ENCODE results near the gene LCN6.
"Not testable (repeated sequence)": the region's sequence is repeated elsewhere in the genome, so short reads cannot be mapped to it uniquely, and the experiment has no call there.

The LCN6 gene

GRCh38 chr9:136707849-136708517 is 40.3 kb downstream of the LCN6 start:
- 0 out of 2 replicates have a peak, but pooled peaks cover 4% of the 10 kb centered on the region for H3K79me2 ChIP-seq (ENCODE audit: insufficient read depth, low read depth)

GRCh38 chr9:136707011-136707410 is 41.3 kb downstream of the LCN6 start:
- Histone ChIP-seq H2AFZ (ENCODE audit: low read depth) (no peak overlapping the region), H3K36me3 (ENCODE audit: insufficient read depth) (no peaks in the 10 kb centered on the region), H3K9ac (no peak overlapping the region), H3K27me3 (ENCODE audit: insufficient read depth, low read depth) (no peaks in the 10 kb centered on the region), H4K20me1 (ENCODE audit: insufficient read depth) (no peaks in the 10 kb centered on the region), H3K4me2 (no peak overlapping the region), H3K4me1 (ENCODE audit: low read depth, poor library complexity, severe bottlenecking) (peaks cover 40% of the 10 kb centered on the region), H3K27ac (no peak overlapping the region), H3K4me3 (IDR thresholded peaks at IDR 0.05; ENCODE audit: insufficient read depth, low read depth, low read length) (no peak overlapping the region), H3K79me2 (ENCODE audit: insufficient read depth, low read depth) (0 out of 2 replicates have a peak, but pooled peaks cover 4% of the 10 kb centered on the region)
- TF ChIP-seq, protein P1, sequence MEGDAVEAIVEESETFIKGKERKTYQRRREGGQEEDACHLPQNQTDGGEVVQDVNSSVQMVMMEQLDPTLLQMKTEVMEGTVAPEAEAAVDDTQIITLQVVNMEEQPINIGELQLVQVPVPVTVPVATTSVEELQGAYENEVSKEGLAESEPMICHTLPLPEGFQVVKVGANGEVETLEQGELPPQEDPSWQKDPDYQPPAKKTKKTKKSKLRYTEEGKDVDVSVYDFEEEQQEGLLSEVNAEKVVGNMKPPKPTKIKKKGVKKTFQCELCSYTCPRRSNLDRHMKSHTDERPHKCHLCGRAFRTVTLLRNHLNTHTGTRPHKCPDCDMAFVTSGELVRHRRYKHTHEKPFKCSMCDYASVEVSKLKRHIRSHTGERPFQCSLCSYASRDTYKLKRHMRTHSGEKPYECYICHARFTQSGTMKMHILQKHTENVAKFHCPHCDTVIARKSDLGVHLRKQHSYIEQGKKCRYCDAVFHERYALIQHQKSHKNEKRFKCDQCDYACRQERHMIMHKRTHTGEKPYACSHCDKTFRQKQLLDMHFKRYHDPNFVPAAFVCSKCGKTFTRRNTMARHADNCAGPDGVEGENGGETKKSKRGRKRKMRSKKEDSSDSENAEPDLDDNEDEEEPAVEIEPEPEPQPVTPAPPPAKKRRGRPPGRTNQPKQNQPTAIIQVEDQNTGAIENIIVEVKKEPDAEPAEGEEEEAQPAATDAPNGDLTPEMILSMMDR (conservative IDR thresholded peaks at IDR 0.05; ENCODE audit: low read depth, low read length): no peak

More at GRCh38 chr9:136707849-136708517, 40.3 kb downstream of the LCN6 start:
- no peak overlapping the region for H3K4me2 ChIP-seq
- H3K27me3 ChIP-seq (ENCODE audit: insufficient read depth, low read depth): no peaks in the 10 kb centered on the region
- no peak overlapping the region for H3K9ac ChIP-seq
- no peaks in the 10 kb centered on the region for H3K36me3 ChIP-seq (ENCODE audit: insufficient read depth)
- no peak overlapping the region for H2AFZ ChIP-seq (ENCODE audit: low read depth)
- no peaks in the 10 kb centered on the region for H4K20me1 ChIP-seq (ENCODE audit: insufficient read depth)
- H3K4me3 ChIP-seq (IDR thresholded peaks at IDR 0.05; ENCODE audit: insufficient read depth, low read depth, low read length): no peak overlapping the region
- peaks cover 31% of the 10 kb centered on the region for H3K4me1 ChIP-seq (ENCODE audit: low read depth, poor library complexity, severe bottlenecking)
- TF ChIP-seq, protein P1 (conservative IDR thresholded peaks at IDR 0.05; ENCODE audit: low read depth, low read length): no peak
- H3K27ac ChIP-seq: no peak overlapping the region

GRCh38 chr9:136705564-136705963 is 42.8 kb downstream of the LCN6 start:
- Histone ChIP-seq H2AFZ (ENCODE audit: low read depth) (no peak overlapping the region), H3K36me3 (ENCODE audit: insufficient read depth) (no peaks in the 10 kb centered on the region), H3K27me3 (ENCODE audit: insufficient read depth, low read depth) (no peaks in the 10 kb centered on the region), H3K4me1 (ENCODE audit: low read depth, poor library complexity, severe bottlenecking) (peaks cover 47% of the 10 kb centered on the region), H3K27ac (no peak overlapping the region), H4K20me1 (ENCODE audit: insufficient read depth) (no peaks in the 10 kb centered on the region), H3K4me2 (no peak overlapping the region), H3K9ac (no peak overlapping the region), H3K4me3 (IDR thresholded peaks at IDR 0.05; ENCODE audit: insufficient read depth, low read depth, low read length) (no peak overlapping the region), H3K79me2 (ENCODE audit: insufficient read depth, low read depth) (0 out of 2 replicates have a peak, but pooled peaks cover 4% of the 10 kb centered on the region)
- TF ChIP-seq, protein P1 (conservative IDR thresholded peaks at IDR 0.05; ENCODE audit: low read depth, low read length): no peak

GRCh38 chr9:136704741-136705140 is 43.6 kb downstream of the LCN6 start:
- not testable (repeated sequence) for H3K27me3 ChIP-seq (ENCODE audit: insufficient read depth, low read depth); H3K36me3 ChIP-seq (ENCODE audit: insufficient read depth); H2AFZ ChIP-seq (ENCODE audit: low read depth); H3K4me3 ChIP-seq (IDR thresholded peaks at IDR 0.05; ENCODE audit: insufficient read depth, low read depth, low read length); H3K9ac ChIP-seq; H3K27ac ChIP-seq; H3K79me2 ChIP-seq (ENCODE audit: insufficient read depth, low read depth); H4K20me1 ChIP-seq (ENCODE audit: insufficient read depth)
- H3K4me2 ChIP-seq: 0 out of 2 replicates have a peak overlapping the region, but pooled peaks have one; percentile 21
- peaks cover 55% of the 10 kb centered on the region for H3K4me1 ChIP-seq (ENCODE audit: low read depth, poor library complexity, severe bottlenecking)

DNA sequence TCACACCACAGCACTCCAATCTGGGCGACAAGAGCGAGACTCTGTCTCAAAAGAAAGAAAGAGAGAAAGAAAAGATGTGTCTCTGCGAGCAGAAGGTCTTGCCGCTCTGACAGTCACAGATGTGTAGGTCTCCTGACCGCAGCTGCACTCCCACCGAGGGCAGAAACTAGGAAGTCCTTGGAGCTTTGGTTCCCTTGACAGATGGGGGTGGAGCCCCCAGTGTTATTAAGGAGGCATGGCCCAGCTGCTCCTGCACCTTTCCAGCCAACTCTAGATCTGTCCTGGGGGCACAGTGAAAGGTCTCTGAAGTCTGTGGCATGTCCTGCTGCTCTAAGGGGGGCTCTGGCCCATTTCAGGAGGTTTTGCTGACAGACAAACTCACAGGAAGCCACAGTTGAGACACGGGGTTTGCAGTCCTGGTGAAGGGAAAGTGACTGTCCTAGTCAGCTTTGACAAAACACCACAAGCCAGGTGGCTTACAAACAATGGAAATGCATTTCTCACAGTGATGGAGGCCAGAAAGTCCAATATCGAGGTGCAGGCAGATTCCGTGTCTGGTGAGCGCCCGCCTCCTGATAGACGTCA is 45.0 kb downstream of the LCN6 start:
- H2AFZ ChIP-seq (ENCODE audit: low read depth): no peak overlapping the region
- no peaks in the 10 kb centered on the region for H3K36me3 ChIP-seq (ENCODE audit: insufficient read depth)
- no peak overlapping the region for H3K4me3 ChIP-seq (IDR thresholded peaks at IDR 0.05; ENCODE audit: insufficient read depth, low read depth, low read length)
- H3K4me1 ChIP-seq (ENCODE audit: low read depth, poor library complexity, severe bottlenecking): peaks cover 66% of the 10 kb centered on the region
- no peaks in the 10 kb centered on the region for H3K27me3 ChIP-seq (ENCODE audit: insufficient read depth, low read depth)
- no peaks in the 10 kb centered on the region for H4K20me1 ChIP-seq (ENCODE audit: insufficient read depth)
- peak overlapping the region; percentile 82 for H3K4me2 ChIP-seq
- TF ChIP-seq, protein P1 (conservative IDR thresholded peaks at IDR 0.05; ENCODE audit: low read depth, low read length): no peak
- peak overlapping the region; percentile 95 for H3K27ac ChIP-seq
- H3K9ac ChIP-seq: peak overlapping the region; percentile 86; the same call in 1 of the 2 replicates
- 0 out of 2 replicates have a peak, but pooled peaks cover 4% of the 10 kb centered on the region for H3K79me2 ChIP-seq (ENCODE audit: insufficient read depth, low read depth)

Measured in KMS-11 (cell line).